Inflammatory macrophage (primary cell): ENCODE measurements around the gene DYNLT3.

Experiments used
- DNase-seq, 2 donors: peaks; one replicate each; pipeline ENCODE4 v3.0.0-alpha.2; 2020 to 2022
- total RNA-seq, 18 experiments: gene quantifications; one replicate each; lab custom pipeline; 2026; ENCODE audit warnings: mixed read lengths in 6 of 18, inconsistent platforms in 2 of 18; lab: John Stamatoyannopoulos, UW

Gene DYNLT3
- total RNA-seq: 30.6 to 111 (median 55.5) reads per million in 18 experiments

- peak; percentile 76 to 82 for DNase-seq
Observed at GRCh38 chrX:37846934-37847732, at the start of gene DYNLT3. Gene DYNLT3, minus strand, starts transcription at chrX:37847571. Its CDS starts 61 bp downstream, at chrX:37847510.

- no peak for DNase-seq
Observed at GRCh38 chrX:37896511-37896890, 49.1 kb upstream of the DYNLT3 start.

- no peak for DNase-seq
Observed at GRCh38 chrX:37895795-37896510, 48.6 kb upstream of the DYNLT3 start.

GRCh38 chrX:37894725-37895124 lies 47.4 kb upstream of the DYNLT3 start:
- no peak for DNase-seq

GRCh38 chrX:37888010-37888409 lies 40.6 kb upstream of the DYNLT3 start:
- no peak for DNase-seq

GRCh38 chrX:37887347-37887746 lies 40.0 kb upstream of the DYNLT3 start:
- no peak for DNase-seq

GRCh38 chrX:37883196-37883595 lies 35.8 kb upstream of the DYNLT3 start:
- DNase-seq: no peak

- DNase-seq: no peak
Observed at GRCh38 chrX:37879692-37880091, 32.3 kb upstream of the DYNLT3 start.

- no peak for DNase-seq
Observed at GRCh38 chrX:37876716-37877115, 29.3 kb upstream of the DYNLT3 start.

- DNase-seq: no peak
Observed at GRCh38 chrX:37875675-37876074, 28.3 kb upstream of the DYNLT3 start.

- DNase-seq: no peak
Observed at GRCh38 chrX:37873220-37873619, 25.8 kb upstream of the DYNLT3 start.

GRCh38 chrX:37872303-37872655 lies 24.9 kb upstream of the DYNLT3 start:
- no peak for DNase-seq

GRCh38 chrX:37871626-37872302 lies 24.4 kb upstream of the DYNLT3 start:
- DNase-seq: no peak

GRCh38 chrX:37867536-37868153 lies 20.3 kb upstream of the DYNLT3 start:
- no peak for DNase-seq

GRCh38 chrX:37863728-37864127 lies 16.4 kb upstream of the DYNLT3 start:
- DNase-seq: no peak

GRCh38 chrX:37862851-37863250 lies 15.5 kb upstream of the DYNLT3 start:
- DNase-seq: no peak

GRCh38 chrX:37860721-37861120 lies 13.3 kb upstream of the DYNLT3 start:
- no peak for DNase-seq

- no peak for DNase-seq
Observed at GRCh38 chrX:37854748-37855147, 7.4 kb upstream of the DYNLT3 start.

GRCh38 chrX:37854148-37854547 lies 6.8 kb upstream of the DYNLT3 start:
- DNase-seq: no peak

- DNase-seq: no peak
Observed at GRCh38 chrX:37847733-37848197, 394 bp upstream of the DYNLT3 start.

- no peak for DNase-seq
Observed at GRCh38 chrX:37846558-37846933, 825 bp downstream of the DYNLT3 start.

- DNase-seq: no peak
Observed at GRCh38 chrX:37846141-37846540, 1.2 kb downstream of the DYNLT3 start.

GRCh38 chrX:37844622-37845021 lies 2.7 kb downstream of the DYNLT3 start:
- no peak for DNase-seq
